IPS-NIHi11 (cell line): ENCODE results near the gene CREB3L1.
"Not testable (repeated sequence)": the region's sequence is repeated elsewhere in the genome, so short reads cannot be mapped to it uniquely, and the experiment has no call there.

Experiments
- DNase-seq: peaks from one replicate; pipeline ENCODE4 v3.0.0; 2012; ENCODE audit warnings: mixed read lengths, low spot score

Gene CREB3L1

DNA sequence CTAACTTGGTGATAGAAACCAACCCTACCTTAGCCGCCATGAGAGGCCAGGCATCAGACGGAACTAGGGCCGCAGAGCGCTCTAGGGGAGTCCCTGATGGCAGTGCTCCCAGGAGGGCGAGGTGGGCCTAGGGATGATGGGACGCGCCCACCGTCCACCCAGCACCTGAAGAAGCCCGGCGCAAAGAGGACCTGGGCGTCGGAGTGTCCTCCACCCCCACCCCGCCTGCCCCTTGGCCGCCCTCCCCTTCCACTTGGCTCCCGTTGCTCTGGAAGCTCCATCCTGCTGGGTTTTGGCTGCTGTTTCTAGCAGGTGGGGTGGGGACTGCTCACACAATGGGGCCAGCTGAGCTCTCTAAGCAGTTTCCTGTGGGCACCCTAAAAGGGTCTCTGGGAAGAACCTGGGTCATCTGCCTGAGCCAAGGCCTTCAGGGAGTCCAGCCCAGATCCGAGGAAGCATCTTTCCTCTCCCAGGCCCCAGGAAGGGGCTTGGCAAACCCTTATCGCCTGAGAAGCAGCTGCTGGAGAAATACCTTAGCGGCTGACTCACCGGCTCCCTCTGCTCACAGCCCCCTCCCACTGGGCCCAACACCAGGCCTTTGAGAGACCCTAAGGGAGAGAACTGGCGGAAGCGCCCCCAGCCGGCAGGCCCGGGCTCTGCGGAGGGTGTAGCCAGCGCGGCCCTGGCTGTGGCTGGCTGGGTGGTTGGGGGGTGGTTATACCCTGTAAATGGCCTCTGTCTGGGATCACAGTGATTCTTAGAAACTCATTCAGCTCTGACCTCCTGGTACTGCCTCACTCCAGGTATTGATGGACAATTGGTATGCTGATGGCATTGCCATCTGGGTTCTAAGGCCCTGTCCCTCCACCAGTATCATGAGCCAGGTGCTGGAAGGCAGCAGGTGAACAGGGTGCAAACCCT, 19.3 kb downstream of the CREB3L1 start:
- peak; percentile 86 for DNase-seq

DNA sequence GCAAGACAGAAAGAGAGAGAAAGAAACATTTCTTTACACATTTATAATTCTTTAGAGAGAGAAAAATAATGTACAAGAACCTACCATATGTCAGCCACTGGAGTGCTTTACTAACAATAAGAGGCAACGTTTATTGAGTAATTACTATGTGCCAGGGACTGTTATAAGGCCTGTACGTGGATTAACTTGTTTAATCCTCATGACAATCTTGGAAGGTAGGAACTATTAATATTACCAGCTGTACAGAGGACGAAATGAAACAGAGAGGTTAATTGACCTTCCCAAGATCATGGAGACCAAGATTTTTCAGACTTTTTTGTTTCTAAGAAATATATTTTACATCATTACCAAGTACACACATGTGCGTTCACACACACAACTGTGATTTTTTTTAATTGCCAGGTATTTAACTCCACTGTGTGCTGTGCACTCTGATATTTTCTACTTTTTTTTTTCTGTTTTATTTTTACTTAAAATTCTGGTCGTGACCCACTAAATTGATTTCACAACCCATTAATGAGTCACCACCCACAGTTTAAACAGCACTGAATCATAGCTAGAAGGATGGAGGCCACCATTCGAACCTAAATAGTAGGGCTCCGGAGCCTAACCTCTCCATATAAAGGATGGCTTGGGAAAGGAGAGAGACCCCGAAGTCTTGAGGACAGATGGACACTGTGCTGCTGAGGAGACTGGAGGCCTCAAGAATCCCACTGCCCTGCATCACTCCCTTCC, 21.4 kb downstream of the CREB3L1 start:
- no peak for DNase-seq

DNA sequence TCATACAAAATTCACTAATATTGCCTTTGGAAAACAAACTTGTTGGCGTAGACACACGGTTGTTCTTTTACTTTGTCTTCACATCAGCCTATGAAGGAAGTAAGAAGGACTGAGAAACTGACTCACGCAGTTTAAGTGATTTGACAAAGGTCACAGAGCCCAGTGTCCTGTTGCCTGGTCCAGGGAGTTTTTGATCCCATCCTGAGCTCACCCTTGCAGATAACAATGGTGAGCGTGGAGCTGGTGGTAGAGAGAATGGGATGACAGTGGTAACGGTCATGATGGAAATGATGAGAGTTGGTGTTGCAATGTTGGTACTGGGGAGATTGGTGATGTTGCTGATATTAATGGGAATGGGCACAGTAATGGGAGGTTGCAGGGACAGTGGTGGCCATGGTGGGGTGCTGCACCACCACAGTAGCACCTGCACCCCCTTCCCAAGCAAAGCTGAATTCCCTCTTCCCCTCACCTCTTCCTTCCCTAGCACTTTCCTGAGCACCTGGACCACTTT, 22.0 kb downstream of the CREB3L1 start:
- DNase-seq = no peak

DNA sequence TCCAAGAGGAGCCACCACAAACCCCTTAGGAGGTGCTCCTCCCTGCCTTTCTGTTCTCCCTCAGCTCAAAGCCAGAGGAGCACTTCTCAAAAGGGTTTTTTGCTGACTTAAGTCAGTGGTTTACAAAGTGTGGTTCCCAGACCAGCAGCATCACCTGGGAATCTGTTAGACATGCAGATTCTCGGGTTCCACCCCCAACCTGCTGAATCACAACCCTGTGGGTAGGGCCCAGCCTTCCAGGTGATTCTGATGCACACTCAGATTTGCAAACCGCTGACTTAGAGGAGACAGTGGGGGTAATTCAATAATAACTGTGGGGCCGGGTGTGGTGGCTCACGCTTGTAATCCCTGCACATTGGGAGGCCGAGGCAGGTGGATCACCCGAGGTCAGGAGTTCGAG, 22.8 kb downstream of the CREB3L1 start:
- no peak for DNase-seq

DNA sequence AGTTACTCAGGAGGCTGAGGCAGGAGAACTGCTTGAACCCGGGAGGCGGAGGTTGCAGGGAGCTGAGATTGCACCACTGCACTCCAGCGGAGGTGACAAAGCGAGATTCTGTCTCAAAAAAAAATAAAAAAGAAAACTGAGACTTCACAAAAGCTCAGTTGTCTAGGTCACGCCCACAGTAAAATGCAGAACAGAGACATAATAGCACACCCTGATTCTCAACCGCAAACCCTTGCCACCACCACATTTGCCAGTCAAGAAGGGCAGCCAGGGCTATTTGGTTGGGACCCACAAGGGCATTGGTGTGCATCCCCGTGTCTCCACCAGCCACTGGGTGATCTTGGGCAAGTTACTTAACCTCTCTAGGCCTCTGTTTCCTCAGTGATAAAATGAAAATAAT, 25.4 kb downstream of the CREB3L1 start:
- DNase-seq = no peak

DNA sequence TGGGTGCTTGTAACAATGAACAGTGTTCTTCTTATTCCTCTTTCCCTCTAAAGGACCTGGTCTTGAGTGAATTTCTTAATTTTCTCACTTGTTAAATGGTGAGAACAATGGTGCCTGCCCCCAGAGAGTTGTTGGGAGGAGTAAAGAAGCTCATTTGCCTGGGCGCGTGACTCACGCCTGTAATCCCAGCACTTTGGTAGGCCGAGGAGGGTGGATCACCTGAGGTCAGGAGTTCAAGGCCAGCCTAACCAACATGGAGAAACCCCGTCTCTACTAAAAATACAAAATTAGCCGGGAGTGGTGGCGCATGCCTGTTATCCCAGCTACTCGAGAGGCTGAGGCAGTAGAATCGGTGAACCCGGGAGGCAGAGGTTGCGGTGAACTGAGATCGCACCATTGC, 26.6 kb downstream of the CREB3L1 start:
- not testable (repeated sequence) for DNase-seq

DNA sequence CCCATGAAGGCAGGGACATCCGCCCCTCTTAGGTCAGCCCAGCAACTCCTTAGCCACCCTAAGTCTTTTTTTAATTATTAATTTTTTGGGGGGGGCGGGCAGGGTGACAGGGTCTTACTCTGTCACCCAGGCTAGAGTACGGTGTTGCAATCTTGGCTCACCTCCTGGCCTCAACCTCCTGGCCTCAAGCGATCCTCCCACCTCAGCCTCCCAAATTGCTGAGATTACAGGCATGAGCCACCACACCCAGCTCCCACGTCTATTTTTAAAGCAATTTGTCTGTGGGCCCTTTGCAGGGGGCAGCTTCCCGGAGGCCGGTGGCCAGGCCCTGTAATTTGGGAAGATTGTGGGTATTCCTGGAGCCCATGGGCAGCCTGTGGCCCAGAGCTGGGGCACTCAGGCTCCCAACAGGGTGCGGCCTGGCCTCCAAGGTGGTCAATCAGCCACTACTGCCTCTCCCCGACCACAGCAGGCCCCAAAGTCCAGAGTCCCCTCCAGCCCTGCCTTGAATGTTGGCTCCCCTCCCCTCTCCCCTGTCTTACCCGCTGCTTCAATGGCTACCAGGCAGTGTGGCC, 27.2 kb downstream of the CREB3L1 start:
- DNase-seq = no peak

DNA sequence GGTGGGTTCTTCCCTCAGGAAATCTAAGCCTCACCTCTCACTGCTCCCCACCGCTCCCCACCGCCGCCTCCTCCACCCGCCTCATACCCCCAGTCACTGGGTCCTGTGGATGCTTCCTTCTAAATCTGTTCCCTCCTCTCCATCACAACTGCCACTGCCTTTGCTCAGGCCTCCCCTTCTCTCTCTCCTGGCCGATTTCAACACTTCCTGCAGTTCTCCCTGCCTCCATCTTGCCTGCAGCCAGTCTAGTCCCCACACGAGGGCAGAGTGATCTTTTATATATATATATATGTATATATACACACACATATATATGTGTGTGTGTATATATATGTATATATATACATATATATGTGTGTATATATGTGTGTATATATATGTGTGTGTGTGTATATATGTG, 27.8 kb downstream of the CREB3L1 start:
- no peak for DNase-seq

DNA sequence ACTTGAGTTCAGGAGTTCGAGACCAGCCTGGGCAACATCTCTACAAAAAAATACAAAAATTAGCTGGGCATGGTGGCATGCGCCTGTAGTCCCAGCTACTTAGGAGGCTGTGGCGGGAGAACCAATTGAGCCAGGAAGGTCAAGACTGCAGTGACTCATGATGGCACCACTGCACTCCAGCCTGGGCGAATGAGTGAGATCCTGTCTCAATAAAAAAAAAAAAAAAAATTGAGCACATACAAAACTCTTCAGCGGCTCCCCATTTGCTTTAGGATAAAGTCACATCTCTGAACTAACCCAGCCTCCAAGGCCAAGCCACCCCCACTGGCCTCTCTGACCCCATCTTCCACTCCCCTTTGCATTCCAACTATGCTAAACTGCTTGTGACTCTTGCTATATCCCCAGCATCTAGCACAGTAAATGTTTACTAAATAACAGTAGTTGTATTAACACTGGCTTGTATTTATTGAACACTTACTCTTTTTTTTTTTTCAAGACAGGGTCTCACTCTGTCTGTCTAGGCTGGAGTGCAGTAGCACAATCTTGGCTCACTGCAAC, 28.9 kb downstream of the CREB3L1 start:
- DNase-seq = no peak

DNA sequence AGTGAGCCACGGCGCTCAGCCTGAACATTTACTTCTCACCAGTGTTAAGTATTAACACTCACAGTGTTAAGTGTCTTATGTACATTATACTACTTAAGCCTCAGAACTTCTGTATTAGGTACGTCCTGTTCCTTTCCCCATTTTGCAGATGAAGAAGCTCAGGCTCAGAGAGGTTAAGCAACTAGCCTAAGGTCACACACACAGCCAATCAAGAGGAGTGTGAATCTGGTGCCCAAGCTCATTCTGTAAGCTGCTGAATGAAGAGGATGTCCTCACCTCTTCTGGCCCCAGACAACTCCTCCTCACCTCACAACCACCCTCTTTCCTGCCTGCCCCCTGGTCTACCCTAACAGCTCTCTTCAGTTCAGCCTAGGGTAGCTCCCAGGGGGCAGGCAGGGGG, 29.9 kb downstream of the CREB3L1 start:
- no peak for DNase-seq

DNA sequence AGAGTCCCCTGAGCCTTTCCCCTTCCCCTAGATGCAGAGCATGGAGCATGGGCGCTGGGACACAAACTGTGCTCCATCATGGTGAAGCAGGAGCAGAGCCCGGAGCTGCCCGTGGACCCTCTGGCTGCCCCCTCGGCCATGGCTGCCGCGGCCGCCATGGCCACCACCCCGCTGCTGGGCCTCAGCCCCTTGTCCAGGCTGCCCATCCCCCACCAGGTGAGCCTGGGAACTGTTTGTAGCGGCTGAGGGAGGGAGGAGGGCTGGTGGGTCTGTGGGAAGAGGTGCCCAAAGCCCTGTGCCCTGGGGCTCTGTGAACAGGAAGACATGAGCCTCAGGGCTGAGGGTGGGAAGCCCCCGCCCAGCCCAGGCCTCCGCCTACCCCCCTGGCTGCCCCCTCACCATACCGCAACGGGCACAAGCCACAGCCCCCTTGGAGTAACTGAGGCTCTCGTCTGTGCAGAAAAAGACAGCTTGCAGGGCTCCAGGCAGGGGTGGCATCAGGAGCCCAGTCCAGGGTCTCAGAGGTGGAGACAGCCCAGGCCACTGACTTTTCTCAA, 30.4 kb downstream of the CREB3L1 start:
- DNase-seq = peak; percentile 48

DNA sequence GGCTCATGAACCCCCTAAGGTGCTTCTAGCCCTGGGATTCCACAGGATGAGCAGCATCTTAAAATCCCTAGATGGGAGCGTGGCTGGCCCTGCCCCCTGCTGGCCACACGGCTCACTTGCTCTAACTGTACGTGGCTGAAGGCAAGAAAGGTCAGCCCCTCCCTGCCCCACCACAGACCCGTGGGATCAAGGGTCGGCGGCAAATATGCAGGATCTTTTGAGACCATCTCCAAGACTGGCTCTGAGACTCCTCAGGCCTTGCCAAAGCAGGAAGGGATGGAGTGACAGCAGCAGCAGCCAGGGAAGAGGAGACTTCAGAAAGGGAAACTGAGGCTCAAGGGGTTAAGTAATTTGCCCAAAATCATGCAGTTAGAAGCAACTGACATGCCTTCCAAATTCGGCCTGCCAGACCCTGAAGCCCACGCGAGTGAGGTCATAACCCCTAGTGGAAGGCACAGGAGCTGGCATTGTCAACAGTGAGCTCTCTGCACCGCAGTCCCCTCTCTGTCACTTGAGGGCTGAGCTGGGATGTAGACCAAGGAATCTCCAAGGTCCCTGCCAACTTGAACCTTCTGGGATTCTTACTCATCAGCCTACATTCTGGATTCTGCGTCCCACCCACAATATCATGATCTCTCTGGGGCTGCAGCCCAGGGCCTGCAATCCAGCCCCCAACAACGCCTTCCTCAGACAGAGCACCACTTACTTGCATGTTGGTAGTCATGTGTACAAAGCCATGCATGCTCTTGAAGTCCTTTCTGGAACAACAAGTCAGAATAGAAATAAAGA, 31.4 kb downstream of the CREB3L1 start:
- peak; percentile 84 for DNase-seq

DNA sequence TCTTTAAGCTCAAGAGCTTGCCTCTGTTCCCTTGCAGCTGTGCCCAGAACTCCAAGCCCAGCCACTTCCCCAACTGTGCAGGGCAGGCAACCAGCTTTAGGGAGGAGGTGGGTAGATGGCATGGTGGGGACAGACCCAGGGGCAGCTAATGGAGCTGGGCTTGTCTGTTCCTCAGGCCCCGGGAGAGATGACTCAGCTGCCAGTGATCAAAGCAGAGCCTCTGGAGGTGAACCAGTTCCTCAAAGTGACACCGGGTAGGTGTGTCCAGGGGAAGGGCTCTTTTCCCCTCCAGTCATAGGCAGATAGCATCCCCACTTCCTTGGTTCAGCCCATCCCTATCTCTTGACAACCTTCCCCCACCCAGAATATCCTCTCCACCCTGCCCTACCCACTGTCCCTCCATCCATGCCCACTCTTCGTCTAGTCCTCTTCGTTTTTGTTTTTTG, 32.4 kb downstream of the CREB3L1 start:
- no peak for DNase-seq

DNA sequence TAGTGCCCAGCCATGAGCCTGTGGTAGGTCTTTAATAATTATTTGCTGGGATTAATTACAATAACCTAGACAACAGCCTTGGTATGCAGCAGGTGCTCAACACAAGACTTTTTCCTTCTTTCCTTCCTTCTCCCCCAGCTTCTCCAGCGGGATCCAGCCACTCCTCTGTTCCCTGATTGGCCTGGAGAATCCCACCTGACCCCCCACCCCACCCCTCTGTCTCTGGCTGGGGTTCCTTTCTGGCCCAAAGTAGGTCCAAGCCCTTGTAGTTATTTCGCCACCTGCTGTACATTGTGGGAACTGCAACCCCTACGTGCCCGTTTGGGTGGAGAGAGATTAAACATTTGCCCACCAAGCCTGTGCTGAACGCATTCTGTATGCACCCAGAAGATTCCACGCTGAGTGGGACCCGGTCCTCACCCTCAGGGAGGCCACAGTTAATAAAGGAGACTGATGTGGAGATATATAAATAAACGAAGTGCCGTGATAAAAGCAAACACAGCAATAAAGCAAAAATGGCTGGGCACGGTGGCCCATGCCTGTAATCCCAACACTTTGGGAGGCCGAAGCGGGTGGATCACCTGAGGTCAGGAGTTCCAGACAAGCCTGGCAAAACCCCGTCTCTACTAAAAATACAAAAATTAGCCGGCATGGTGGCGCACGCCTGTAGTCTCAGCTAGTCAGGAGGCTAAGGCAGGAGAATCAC, 37.7 kb downstream of the CREB3L1 start:
- DNase-seq = peak; percentile 96

DNA sequence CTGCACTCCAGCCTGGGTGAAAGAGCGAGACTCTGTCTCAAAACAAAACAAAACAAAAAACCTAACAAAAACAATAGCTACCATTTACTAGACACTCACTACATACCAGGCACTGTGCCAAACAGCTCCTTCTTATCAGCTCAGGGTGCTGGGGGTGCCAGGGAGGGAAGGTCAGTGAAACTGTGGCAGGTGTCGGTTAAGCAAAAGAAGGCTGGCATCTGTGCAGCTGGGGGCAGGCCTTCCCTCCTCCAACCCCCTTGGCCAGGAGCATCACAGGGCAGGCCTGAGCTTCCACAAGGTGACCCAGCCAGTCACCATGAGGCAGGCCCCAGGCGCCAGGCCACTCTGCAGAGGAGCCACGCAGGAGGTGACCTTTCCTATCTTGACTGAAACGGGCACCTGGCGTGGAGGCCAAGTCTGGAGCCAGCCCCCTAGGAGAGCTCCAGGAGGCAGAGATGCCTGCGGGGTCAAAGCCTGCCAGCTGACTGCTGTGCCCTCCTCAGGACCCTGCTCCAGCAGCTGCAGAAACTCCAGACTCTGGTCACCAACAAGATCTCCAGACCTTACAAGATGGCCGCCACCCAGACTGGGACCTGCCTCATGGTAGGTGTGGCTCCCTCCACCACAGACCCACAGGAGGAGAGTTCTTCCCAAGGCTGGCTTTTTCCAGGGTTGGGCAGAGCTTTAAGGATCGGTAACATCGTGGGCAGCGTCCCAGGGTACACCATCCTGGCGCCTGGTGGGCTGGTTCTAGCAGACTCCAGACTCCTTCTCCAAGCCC, 38.5 kb downstream of the CREB3L1 start:
- DNase-seq = no peak

DNA sequence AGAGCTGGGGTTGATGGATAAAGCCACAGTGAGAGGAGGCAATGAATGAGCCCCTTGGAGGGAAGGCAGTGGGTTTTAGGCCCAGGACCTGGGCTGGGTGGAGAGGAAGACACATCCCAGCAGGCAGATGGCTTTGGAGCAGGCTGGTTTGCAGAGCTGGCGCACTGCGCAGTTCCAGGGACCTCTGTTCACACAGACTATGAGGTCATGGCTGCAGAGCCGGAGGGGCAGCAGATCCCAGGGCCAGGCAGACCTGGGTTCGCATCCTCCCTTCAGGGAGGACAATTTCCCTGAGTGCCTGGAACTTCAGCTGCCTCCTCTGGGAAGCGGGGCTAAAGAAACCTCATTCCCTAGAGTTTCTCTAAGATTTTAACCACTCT, 41.6 kb downstream of the CREB3L1 start:
- DNase-seq = no peak

DNA sequence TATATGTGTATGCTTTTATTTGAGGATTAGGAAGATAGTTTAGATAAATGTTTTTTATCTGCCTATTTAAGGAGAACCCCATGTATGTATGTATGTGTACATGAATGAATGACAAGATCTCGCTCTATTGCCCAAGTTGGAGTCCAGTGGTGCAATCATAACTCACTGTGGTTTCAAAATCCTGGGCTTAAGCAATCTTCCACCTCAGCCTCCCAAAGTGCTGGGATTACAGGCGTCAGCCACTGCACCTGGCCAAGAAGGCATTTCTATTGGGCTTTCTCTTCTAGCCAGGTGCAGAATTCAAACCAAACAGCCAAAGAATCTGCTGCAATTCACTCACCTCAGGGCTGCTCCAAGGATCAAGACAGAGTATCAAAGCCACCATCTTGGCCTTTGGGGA, 44.3 kb downstream of the CREB3L1 start:
- DNase-seq = no peak

DNA sequence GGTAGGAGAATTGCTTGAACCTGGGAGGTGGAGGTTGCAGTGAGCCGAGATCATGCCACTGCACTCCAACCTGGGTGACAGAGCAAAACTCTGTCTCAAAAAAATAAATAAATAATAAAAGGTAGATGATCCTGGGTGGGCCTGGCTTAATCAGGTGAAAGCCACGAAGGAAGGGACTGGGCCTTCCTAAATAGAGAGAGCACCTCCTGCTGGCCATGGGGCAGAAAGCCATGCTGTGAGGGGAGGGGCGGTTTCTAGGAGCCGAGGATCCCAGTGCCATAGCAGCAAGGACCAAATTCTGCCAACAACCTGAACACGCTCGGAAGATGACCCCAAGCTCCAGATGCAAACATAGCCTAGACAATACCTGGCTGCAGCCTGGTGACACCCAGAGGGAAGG, 45.3 kb downstream of the CREB3L1 start:
- peak; percentile 62 for DNase-seq

DNA sequence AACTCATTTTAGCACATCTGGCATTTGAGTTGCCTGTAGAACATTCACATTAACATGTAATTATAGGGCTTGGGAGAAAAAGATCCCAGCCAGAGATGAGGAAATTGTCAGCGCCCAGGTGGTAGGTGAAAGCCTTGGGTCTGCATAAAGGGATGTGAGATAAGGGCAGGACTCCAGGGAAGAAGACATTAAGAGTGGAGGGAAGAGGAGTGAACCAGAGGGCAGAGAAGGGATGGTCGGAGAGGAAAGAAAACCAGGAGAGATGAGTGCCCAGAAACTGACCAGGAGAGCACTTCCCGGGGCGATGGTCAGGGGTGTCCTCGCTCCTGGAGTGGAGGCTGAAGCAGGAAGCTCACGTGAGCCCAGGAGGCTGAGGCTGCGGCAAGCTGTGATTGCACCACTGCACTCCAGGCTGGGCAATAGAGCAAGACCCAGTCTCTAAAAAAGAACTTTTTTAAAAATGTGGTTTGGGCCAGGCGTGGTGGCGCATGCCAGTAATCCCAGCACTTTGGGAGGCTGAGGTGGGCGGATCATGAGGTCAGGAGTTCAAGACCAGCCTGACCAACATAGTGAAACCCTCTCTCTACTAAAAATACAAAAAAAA, 49.5 kb downstream of the CREB3L1 start:
- no peak for DNase-seq
